HG02981 (cell line): Measurements from ENCODE around the gene MYO9A.

Source experiments
- ATAC-seq: cut with Tn5 transposase; IDR thresholded peaks from one replicate; pipeline ENCODE4 v1.9.1; 2021; ENCODE audit warnings: mild to moderate bottlenecking, moderate library complexity; ENCODE audit not compliant: unreplicated experiment

The MYO9A gene

GRCh38 chr15:72118017-72118978 is at the start of gene MYO9A, which contains the start of gene SENP8:
TSS of gene MYO9A (minus strand) at chr15:72118150. CDS start at chr15:72046563, 71,587 bp downstream.
TSS of gene SENP8 (plus strand) at chr15:72118403. CDS start at chr15:72139624, 21,221 bp downstream.
- ATAC-seq: peak; percentile 62

DNA sequence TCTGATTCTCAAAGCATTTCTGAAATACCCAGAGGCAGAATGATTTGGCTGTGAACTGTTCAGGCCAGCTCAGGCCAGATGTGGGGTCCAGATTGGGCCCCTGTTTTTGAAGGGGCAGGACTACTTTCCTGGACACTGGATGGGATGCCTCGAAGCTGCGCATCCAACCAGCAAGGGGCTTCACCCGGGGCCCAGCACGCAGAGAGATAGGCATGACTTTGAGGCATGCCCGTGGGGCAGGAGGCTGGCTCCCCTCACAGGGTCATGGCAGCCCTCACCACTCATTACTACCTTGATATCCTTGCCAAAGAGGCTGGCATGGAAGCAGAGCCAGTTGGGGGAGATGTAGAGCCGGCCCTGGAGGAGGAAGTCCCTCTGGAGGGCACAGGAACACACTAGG is 49.5 kb upstream of the MYO9A start:
- no peak for ATAC-seq

- no peak for ATAC-seq
Observed at GRCh38 chr15:72166716-72167417, 48.9 kb upstream of the MYO9A start.

DNA sequence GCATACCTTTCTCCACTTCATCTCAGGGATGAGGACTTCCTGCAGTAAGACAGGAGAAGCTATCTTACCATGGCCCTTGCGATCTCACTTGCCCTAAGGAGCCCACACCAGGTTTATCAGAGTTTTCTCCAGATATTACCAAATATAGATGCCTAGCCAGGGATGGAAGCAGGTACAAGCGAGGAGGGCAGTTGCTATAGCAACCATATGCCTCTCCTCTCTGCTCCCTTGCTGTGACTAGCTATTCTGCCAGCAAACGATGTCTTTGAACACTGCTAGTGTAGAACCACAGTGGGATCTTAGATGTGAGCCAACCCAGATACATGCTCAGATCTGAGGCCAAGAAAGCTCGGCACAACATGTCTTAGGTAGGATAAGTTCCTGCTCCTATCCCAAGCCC is 45.8 kb upstream of the MYO9A start:
- no peak for ATAC-seq

DNA sequence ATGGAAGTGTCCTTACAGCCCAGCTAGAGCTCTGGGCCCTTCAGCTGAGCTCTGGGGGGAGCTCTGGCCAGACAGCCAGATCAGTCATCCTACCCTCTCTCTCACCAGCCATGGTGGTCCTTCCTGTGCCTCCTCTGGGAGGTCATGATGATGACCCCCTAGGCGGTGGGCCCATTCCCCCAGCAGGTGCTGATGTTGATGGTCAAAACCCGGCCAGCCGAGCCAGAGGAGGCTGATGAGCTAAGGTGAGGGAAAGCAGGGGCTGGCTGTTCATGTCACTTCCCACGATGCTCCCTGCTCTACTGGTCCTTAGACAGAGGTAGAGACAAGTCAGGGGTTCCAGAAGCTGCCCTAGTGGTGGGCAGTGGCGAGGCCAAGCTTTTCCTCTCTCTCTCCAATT is 44.6 kb upstream of the MYO9A start:
- ATAC-seq: no peak

- no peak for ATAC-seq
Observed at GRCh38 chr15:72161361-72162132, 43.6 kb upstream of the MYO9A start.

- ATAC-seq: no peak
Observed at GRCh38 chr15:72160696-72161245, 42.8 kb upstream of the MYO9A start.

GRCh38 chr15:72156928-72157327 is 39.0 kb upstream of the MYO9A start:
- no peak for ATAC-seq

GRCh38 chr15:72155635-72156616 is 38.0 kb upstream of the MYO9A start:
- no peak for ATAC-seq

DNA sequence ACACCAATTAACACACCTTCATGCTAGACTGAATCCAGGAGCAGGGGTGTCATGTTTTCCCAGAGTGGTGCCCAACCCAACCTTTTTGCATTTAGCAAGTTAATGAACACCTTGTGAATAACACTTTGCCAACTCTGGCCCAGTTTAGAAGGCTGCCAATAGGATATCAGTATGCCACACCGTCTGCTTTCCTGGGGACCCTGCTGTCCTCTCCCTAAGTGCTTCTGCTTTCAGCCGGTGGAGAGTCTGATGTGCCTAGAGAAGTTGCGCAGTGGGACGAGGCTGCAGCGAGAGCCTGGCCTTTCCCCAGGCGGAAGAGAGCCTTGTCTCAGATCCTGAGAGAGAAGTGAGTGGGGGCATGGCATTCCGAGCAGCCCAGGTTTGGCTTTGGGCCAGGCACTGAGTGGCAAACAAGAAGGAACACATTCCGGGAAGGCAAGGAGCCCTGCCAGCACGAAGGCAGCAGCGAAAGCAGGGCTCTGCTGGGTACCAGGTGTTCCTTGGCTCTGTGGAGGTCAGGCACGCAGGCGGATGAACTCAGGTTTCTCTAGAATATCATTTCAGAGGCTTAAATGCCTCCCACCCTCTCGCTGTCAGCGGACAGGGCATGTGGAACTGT is 37.2 kb upstream of the MYO9A start:
- ATAC-seq: no peak

GRCh38 chr15:72154316-72154715 is 36.4 kb upstream of the MYO9A start:
- no peak for ATAC-seq

DNA sequence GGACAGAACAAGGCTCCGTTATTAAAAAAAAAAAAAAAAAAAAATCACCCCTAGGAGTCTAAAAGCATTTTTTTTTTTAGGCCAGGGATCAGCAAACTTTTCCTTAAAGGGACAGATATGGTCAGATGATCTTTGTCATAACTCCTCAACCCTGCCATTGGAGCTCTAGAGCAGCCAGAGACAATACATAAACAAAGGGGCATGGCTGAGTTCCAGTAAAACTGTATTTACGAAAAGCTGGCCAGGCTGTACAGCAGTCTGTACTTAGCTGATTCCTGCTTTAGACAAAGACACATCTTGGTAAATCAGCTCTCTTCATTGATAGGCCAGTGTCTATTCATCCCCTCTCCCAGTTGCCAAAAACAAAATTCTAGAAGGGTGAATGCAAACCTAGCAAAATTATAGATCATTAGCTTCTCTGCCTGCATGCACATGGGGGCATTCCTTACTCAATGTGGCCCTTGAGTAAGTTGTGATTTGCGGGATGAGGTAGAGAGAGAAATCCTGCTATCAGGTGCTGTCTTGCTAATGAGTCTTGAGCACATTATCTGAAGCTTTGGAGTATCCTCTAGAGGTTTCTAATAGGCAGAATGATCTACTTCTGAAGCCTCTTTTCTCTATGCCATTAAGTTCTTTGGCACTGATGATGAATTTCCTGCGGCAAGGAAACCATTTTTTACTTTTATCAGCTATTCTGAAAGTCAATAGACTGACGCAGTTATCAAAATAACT is 35.5 kb upstream of the MYO9A start:
- ATAC-seq: no peak

GRCh38 chr15:72147418-72147817 is 29.5 kb upstream of the MYO9A start:
- no peak for ATAC-seq

DNA sequence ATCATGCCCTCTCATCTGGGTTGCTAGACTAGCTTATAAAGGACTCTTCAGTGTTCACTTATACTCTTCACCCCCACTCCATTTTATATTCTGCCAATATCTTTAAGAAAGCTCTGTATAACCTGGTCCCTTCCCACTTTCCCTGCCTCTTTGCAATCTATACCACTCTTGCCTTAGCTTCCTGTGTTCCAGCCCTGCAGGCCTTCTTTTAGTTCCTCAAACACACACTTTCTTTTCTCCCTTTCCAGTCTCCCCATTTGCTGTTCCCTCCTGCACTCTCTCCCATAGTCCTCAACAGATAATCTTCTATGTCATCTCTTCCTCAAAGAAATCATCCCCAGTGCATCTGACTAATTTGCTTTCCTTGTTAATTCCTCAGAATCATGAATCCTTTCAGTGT is 29.0 kb upstream of the MYO9A start:
- ATAC-seq: no peak

DNA sequence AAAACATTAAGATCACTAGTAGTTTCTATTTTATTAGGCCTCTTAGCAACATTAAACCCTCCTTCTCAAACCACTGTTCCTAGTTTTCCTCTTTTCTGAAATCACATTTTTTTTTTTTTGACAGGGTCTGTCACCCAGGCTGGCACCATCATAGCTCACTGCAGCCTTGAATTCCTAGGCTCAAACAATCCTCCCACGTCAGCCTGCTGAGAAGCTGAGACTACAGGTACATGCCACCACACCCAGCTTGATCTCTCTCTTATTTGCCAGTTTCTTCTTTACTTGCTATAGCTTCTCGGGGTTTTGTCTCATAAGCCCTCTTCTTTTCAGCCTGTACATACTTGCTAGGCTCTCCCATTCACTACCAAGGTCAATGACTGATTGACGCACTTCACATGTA is 28.3 kb upstream of the MYO9A start:
- no peak for ATAC-seq

GRCh38 chr15:72141171-72142084 is 23.5 kb upstream of the MYO9A start:
- ATAC-seq: peak; percentile 100

GRCh38 chr15:72140088-72140487 is 22.1 kb upstream of the MYO9A start:
- ATAC-seq: no peak
